PC-3 (cell line): Measurements from ENCODE around the gene NLGN1.

Experiments
- EZH2phosphoT487 ChIP-seq: fragments of 300-600 bp; sonication (generic); IDR thresholded peaks from 2 replicates; pipeline ENCODE4 v1.6.1; 2018; ENCODE audit warnings: mild to moderate bottlenecking, antibody characterized with exemption, low read length, borderline replicate concordance
- TF ChIP-seq, protein P1 (sequence below): fragments of 300-600 bp; sonication (generic); conservative IDR thresholded peaks from 2 replicates; pipeline ENCODE4 v1.5.1; 2017; ENCODE audit warnings: antibody characterized with exemption, low read depth, mild to moderate bottlenecking, low read length

DNA sequence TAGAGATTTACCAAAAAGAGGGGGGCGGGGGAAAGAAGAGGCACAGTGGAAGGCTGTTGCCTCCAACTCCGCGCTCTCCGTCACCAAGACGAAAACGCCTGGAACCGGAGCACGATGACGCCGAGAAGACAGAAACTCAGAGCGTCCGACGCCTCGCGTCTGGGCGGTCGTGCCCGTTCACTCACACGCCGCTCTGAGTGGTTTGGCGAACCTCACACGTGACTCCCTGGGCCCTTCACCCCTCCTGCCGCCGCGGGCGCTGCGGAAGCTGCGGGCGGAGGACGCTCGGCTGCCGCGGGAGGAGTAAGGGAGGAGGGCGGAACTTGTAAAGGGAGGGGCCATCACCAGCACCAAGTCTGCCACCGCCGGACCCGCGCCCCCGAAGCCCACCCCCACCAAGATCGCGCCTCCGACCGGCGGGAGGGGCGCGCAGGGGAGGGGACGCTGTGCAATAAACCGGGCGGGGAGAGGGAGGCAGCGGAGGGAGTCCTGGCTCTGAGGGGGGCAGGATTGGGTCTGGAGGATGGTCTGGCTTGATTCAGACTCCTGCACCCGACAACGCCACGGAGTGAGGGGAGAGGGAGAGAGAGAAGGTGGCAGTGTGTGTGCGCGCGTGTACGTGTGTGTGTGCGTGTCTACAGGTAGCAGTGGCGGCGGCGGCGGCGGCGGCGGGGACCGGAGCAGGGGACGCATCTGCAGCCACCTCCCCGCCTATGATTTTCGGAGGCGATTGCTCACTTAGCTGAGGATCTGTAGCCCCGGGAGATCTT lies 1.9 kb upstream of the NLGN1 start:
- TF ChIP-seq, protein P1, sequence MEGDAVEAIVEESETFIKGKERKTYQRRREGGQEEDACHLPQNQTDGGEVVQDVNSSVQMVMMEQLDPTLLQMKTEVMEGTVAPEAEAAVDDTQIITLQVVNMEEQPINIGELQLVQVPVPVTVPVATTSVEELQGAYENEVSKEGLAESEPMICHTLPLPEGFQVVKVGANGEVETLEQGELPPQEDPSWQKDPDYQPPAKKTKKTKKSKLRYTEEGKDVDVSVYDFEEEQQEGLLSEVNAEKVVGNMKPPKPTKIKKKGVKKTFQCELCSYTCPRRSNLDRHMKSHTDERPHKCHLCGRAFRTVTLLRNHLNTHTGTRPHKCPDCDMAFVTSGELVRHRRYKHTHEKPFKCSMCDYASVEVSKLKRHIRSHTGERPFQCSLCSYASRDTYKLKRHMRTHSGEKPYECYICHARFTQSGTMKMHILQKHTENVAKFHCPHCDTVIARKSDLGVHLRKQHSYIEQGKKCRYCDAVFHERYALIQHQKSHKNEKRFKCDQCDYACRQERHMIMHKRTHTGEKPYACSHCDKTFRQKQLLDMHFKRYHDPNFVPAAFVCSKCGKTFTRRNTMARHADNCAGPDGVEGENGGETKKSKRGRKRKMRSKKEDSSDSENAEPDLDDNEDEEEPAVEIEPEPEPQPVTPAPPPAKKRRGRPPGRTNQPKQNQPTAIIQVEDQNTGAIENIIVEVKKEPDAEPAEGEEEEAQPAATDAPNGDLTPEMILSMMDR: no peak
- peak; percentile 23; the same call in 1 of the 2 replicates for TF ChIP-seq EZH2phosphoT487
